ENCODE results near the gene DNAH5. TPM values are rescaled to one million over a fixed set of nuclear protein-coding genes. Genes with fewer than 3 reads are reported as not detected.

DNAH5 gene
- total RNA-seq, 1 donor from 2014 or later: 0.35 TPM

GRCh38 chr5:13939638-13940037 lies 4.8 kb downstream of the DNAH5 start:
- DNase-seq (ENCODE audit: low spot score): no peak

GRCh38 chr5:13934921-13935320 lies 9.6 kb downstream of the DNAH5 start:
- no peak for DNase-seq (ENCODE audit: low spot score)

GRCh38 chr5:13934125-13934524 lies 10.4 kb downstream of the DNAH5 start:
- DNase-seq (ENCODE audit: low spot score): no peak

- DNase-seq (ENCODE audit: low spot score): no peak
Measured at GRCh38 chr5:13932561-13932960, 11.9 kb downstream of the DNAH5 start.

- DNase-seq (ENCODE audit: low spot score): no peak
Measured at GRCh38 chr5:13932011-13932410, 12.5 kb downstream of the DNAH5 start.

- no peak for DNase-seq (ENCODE audit: low spot score)
Measured at GRCh38 chr5:13930541-13931171, 13.8 kb downstream of the DNAH5 start.

- no peak for DNase-seq (ENCODE audit: low spot score)
Measured at GRCh38 chr5:13926731-13927130, 17.8 kb downstream of the DNAH5 start.

GRCh38 chr5:13921578-13921977 lies 22.9 kb downstream of the DNAH5 start:
- DNase-seq (ENCODE audit: low spot score): no peak

GRCh38 chr5:13919786-13920185 lies 24.7 kb downstream of the DNAH5 start:
- no peak for DNase-seq (ENCODE audit: low spot score)

- DNase-seq (ENCODE audit: low spot score): no peak
Measured at GRCh38 chr5:13919087-13919486, 25.4 kb downstream of the DNAH5 start.

GRCh38 chr5:13917061-13917460 lies 27.4 kb downstream of the DNAH5 start:
- no peak for DNase-seq (ENCODE audit: low spot score)

GRCh38 chr5:13913962-13914361 lies 30.5 kb downstream of the DNAH5 start:
- no peak for DNase-seq (ENCODE audit: low spot score)

GRCh38 chr5:13910637-13911288 lies 33.7 kb downstream of the DNAH5 start:
- no peak for DNase-seq (ENCODE audit: low spot score)

GRCh38 chr5:13910201-13910600 lies 34.3 kb downstream of the DNAH5 start:
- no peak for DNase-seq (ENCODE audit: low spot score)

- DNase-seq (ENCODE audit: low spot score): no peak
Measured at GRCh38 chr5:13909271-13909670, 35.2 kb downstream of the DNAH5 start.

GRCh38 chr5:13898569-13898968 lies 45.9 kb downstream of the DNAH5 start:
- DNase-seq (ENCODE audit: low spot score): no peak

GRCh38 chr5:13878357-13878756 lies 66.1 kb downstream of the DNAH5 start:
- DNase-seq (ENCODE audit: low spot score): no peak

- no peak for DNase-seq (ENCODE audit: low spot score)
Measured at GRCh38 chr5:13866792-13867191, 77.7 kb downstream of the DNAH5 start.

- DNase-seq (ENCODE audit: low spot score): no peak
Measured at GRCh38 chr5:13865312-13865711, 79.2 kb downstream of the DNAH5 start.

GRCh38 chr5:13860146-13860545 lies 84.3 kb downstream of the DNAH5 start:
- no peak for DNase-seq (ENCODE audit: low spot score)

- DNase-seq (ENCODE audit: low spot score): no peak
Measured at GRCh38 chr5:13859270-13860065, 85.0 kb downstream of the DNAH5 start.

- no peak for DNase-seq (ENCODE audit: low spot score)
Measured at GRCh38 chr5:13843175-13843846, 101.2 kb downstream of the DNAH5 start.
